Stimulated activated CD8-positive, alpha-beta memory T cell treated with anti-CD3 and anti-CD28 coated beads, Interleukin-2, amount 100 ng/mL, for 48 hours (primary cell): ENCODE measurements around the gene ZNF778.
"Not testable (repeated sequence)": the region's sequence is repeated elsewhere in the genome, so short reads cannot be mapped to it uniquely, and the experiment has no call there.

Experiments used
- DNase-seq, 2 donors: peaks; one replicate each; pipeline ENCODE4 v3.0.0-alpha.2; 2020; ENCODE audit warnings: low read depth in 2 of 2

ZNF778 gene

DNA sequence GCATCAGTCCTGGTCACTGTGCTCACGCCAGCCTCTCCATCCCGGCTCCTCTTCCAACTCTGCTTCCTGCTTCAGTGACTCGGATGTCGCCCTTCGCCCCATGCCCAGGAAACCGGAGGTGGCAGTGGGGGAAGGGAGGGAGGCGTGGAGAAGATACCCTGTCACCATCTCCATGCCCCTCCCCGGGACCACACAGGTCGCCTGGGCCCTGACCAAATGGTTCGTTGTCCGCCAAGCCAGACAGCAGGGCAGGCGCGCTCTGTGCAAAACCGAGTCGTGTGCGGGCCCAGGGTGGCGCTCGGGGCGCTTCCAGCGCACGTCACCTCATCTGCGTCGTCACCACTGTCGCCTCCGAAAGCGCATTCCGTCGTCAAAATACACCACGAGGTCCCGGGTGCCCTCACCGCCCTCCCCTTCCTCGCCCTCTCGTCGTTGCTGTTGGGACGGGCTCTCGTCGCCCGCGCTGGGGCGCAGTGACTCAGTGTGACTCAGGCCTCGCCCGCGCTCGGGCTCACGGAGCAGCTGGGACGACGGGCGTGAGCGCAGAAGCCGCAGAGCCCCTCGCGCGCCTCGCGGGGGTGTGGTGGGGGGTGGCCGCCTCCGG, 39.2 kb downstream of the ZNF778 start:
- DNase-seq: peak; percentile 69 to 72

GRCh38 chr16:89257281-89257731, 39.8 kb downstream of the ZNF778 start:
- no peak for DNase-seq

DNA sequence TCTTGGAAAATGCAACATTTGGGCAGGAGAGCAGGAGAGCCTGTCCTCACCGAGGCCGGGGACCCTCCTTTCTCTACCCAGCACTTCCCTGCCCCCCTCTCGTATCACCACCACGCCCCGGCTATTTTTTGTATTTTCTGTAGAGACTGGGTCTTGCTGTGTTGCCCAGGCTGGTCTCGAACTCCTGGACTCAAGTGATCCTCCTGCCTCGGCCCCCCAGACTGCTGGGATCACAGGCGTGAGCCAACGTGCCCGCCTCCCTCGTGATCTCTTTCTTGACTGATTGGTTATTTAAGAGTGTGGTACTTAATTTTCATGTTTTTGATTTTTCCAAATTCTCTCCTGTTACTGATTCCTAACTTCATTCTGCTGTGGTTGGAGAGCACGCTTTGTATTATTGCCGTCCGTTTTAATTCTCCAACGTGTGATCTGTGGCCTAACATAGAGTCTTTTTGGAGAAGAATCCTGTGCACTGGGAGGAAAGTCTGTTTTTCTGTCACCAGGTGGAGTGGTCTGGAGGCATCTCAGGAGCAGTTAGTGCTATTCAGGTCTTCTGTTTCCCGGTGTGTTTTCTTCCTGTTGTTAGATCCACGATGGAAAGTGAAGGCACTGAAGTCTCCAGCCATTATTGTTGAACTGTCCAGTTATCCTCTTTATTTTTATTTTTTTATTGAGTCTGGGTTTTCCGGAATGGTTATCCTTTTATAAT, 40.4 kb downstream of the ZNF778 start:
- DNase-seq: no peak

- not testable (repeated sequence) for DNase-seq
Measured at GRCh38 chr16:89259901-89260300, 42.4 kb downstream of the ZNF778 start.

DNA sequence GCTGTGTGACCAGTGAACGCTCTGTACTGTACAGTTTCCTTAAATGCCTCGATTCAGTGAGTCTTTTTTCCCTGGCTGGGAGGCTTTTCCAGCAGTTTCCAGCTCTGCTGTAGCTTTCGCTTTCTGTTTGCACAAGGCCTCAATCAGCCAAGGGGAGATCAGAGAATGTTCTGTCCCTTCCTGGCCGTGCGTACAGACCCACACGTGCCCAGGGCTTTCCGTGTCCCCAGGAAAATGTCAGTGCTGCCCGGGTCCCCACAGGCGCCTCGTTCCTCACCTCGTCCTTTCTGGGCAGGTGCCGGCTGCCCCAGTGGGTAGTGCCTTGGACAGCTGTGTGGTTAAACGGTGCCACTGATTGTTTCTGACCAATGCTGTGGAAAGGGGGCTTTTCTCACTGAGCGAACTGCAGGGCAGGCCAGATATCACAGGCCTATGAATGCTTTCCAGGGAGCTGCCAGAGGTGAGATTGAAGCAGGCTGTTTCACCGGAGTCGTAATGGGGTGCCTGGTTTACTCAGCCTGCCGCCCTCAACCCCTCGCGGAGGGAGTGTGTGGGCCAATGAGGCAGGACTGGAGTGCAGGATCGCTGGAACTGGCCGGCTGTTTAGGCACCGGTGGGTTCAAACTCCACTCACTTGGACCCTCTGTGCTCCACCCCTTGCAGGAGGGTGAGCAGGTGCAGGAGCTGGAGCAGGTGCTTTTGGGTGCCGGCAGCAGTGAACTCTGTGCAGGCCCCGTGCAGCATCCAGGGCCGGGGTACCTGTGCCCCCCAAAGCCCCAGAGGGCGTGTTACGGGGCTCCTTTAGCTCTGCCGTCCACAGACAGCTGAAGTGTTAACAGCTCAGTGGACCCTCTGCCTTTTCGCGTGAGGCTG, 44.4 kb downstream of the ZNF778 start:
- DNase-seq: no peak

- DNase-seq: no peak
Measured at GRCh38 chr16:89264800-89265550, 47.5 kb downstream of the ZNF778 start.

DNA sequence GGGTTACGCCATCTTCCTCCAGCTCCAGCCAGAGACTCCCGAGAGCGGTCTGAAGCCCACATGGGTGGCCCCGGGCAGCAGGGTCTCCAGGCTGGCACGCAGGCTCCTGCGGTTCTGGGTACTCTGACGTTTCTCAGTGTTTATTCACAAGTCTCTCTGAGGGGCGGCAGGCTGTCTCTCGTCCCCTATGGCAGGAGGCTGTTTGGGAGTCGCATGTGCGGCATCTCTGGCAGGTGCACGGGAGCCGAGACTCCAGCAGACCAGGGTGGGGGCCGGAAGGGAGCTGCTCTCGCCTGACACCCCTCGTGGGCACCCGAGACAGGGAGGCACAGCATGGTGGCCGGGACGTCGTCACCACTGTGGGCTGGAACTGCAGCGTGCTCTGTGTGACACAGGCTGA, 48.1 kb downstream of the ZNF778 start:
- no peak for DNase-seq

- DNase-seq: no peak
Measured at GRCh38 chr16:89266521-89267134, 49.1 kb downstream of the ZNF778 start.

DNA sequence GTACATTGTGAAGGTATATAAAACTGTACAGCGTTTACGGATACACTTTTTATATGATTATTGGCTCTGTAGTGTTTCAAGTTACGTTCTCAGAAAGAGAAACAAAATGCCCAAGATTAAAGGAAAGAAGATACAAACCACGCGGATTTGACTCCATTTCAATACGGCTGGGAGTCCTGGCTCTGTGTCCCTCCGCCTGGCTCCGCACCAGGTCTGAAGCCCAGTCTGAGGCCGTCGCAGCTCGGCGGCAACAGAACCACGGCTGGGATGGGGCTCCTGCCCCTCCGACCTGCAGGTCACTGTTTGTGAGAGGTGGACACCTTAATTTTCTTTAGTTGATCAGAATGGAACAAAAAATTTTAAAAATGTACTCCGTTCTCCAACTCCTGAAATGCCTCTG, 50.2 kb downstream of the ZNF778 start:
- DNase-seq: not testable (repeated sequence)

DNA sequence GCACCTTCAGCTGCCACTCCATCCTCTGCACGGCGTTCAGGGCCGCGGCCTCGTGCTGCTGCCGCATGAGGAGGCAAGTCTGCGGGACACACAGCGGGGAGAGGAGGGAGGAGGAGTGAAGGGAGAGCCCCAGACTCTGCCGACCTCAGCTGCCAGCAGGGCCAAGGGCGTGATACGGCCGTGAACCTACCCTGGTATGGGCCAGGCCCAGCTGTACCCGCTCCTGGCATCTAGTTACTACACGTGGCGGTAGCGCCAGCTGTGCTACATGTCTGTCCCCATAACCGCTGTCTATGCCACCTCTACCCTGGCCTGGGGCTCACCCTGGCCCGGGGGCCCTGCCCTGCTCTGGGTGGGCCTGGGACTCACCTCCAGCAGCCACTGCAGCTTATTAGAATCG, 51.1 kb downstream of the ZNF778 start:
- no peak for DNase-seq

GRCh38 chr16:89268987-89269735, 51.7 kb downstream of the ZNF778 start:
- no peak for DNase-seq

GRCh38 chr16:89269805-89270665, 52.5 kb downstream of the ZNF778 start:
- no peak for DNase-seq

DNA sequence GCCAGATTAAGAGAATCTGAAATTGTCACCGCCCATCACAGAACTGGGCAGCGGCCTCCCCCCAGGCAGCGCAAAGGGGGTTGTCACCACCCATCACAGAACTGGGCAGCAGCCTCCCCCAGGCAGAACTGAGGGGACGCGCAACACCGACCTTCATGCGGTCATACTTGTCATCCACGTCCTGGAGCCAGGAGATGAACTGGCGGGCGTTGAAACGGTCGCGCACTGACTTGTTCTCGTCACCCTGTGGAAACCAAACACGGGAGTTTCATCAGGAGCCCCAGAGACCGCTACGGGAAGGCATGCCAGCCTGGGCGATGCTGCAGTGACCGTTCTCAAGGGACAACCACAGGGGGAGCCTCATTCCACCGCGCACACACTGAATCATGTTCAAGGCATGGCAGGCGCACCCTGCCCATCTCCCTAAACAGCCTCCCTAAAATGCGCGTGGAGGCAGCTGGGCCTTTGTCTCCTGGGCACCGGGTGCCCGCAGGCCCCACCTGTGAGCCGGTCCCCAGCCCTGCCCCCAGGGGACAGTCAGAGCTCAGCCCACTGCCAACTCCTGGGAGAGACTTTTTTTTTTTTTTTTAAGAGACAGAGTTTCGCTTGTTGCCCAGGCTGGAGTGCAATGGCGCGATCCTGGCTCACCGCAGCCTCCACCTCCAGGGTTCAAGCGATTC, 53.3 kb downstream of the ZNF778 start:
- no peak for DNase-seq

GRCh38 chr16:89272631-89273030, 55.1 kb downstream of the ZNF778 start:
- no peak for DNase-seq

DNA sequence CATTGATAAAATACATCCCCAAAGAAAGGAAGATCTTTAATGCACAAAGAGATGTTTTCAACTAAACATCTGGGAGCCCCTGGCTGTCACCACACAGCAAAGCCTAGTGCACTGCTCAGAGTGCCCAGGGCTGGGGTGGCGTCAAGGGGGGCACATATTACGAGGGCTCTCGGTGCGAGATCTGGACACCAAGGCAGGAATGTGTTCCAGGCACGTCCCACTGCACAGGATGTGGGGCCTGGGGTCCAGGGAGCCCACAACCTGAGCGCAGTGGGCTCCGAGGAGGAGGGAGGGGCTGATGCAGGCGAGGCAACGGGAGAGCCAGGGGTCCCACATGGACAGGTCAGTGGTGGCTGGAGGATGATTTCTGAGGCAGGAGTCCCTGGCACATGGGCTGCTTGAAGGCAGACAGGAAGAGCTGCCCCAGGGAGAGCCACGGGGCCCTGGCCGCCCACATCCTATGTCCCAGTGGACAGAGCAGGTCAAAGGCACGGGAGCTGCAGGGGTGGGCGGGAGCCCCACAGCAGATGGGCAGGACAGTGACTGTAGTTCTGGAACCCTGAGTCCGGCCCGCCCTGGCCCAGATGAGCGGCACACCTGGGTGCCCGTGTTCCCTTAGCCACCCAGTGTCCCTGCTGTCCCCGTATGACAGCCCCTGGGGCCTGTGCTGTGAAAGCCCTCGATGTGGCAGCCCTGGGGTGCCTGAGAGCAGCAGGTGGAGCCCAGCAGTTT, 56.4 kb downstream of the ZNF778 start:
- DNase-seq: no peak

GRCh38 chr16:89274561-89275283, 57.2 kb downstream of the ZNF778 start:
- DNase-seq: no peak

DNA sequence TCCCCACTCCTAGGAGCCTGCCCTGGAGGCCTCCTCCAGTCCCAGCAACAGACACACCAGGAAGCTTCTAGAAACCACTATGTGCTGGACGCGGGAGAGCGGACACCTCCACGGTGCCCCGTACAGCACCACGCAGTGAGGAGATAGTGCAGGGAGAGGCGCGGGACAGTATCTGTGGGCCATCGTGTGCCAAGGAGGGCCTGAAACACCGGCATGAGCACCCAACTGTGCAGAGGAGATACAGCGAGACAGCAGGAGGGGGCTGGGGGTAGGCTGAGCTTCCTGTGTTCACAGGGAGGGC, 57.7 kb downstream of the ZNF778 start:
- DNase-seq: no peak
